ENCODE results near the gene RTN4RL1.

- TF ChIP-seq CTCF (IDR thresholded peaks at IDR 0.05; ENCODE audit: low read depth, low read length, poor library complexity, severe bottlenecking): no peak
- no peak for TF ChIP-seq EZH2phosphoT487 (IDR thresholded peaks at IDR 0.05; ENCODE audit: borderline replicate concordance, low read length)
These were observed 54.2 kb downstream of the RTN4RL1 start for GRCh38 chr17:1970843-1971384.
